ENCODE measurements around the gene PLEKHO2. TPM values are rescaled to one million over a fixed set of nuclear protein-coding genes. Genes with fewer than 3 reads are reported as not detected.

PLEKHO2 gene
- total and polyA plus RNA-seq, 2 of the 8 experiments (the other 6 are each of a cell fraction or from before 2014, with no cell fraction given), result 16.9 to 20.1 TPM

GRCh38 chr15:64858021-64858575 lies 16.4 kb downstream of the PLEKHO2 start (continued):
- TF ChIP-seq, protein P1, sequence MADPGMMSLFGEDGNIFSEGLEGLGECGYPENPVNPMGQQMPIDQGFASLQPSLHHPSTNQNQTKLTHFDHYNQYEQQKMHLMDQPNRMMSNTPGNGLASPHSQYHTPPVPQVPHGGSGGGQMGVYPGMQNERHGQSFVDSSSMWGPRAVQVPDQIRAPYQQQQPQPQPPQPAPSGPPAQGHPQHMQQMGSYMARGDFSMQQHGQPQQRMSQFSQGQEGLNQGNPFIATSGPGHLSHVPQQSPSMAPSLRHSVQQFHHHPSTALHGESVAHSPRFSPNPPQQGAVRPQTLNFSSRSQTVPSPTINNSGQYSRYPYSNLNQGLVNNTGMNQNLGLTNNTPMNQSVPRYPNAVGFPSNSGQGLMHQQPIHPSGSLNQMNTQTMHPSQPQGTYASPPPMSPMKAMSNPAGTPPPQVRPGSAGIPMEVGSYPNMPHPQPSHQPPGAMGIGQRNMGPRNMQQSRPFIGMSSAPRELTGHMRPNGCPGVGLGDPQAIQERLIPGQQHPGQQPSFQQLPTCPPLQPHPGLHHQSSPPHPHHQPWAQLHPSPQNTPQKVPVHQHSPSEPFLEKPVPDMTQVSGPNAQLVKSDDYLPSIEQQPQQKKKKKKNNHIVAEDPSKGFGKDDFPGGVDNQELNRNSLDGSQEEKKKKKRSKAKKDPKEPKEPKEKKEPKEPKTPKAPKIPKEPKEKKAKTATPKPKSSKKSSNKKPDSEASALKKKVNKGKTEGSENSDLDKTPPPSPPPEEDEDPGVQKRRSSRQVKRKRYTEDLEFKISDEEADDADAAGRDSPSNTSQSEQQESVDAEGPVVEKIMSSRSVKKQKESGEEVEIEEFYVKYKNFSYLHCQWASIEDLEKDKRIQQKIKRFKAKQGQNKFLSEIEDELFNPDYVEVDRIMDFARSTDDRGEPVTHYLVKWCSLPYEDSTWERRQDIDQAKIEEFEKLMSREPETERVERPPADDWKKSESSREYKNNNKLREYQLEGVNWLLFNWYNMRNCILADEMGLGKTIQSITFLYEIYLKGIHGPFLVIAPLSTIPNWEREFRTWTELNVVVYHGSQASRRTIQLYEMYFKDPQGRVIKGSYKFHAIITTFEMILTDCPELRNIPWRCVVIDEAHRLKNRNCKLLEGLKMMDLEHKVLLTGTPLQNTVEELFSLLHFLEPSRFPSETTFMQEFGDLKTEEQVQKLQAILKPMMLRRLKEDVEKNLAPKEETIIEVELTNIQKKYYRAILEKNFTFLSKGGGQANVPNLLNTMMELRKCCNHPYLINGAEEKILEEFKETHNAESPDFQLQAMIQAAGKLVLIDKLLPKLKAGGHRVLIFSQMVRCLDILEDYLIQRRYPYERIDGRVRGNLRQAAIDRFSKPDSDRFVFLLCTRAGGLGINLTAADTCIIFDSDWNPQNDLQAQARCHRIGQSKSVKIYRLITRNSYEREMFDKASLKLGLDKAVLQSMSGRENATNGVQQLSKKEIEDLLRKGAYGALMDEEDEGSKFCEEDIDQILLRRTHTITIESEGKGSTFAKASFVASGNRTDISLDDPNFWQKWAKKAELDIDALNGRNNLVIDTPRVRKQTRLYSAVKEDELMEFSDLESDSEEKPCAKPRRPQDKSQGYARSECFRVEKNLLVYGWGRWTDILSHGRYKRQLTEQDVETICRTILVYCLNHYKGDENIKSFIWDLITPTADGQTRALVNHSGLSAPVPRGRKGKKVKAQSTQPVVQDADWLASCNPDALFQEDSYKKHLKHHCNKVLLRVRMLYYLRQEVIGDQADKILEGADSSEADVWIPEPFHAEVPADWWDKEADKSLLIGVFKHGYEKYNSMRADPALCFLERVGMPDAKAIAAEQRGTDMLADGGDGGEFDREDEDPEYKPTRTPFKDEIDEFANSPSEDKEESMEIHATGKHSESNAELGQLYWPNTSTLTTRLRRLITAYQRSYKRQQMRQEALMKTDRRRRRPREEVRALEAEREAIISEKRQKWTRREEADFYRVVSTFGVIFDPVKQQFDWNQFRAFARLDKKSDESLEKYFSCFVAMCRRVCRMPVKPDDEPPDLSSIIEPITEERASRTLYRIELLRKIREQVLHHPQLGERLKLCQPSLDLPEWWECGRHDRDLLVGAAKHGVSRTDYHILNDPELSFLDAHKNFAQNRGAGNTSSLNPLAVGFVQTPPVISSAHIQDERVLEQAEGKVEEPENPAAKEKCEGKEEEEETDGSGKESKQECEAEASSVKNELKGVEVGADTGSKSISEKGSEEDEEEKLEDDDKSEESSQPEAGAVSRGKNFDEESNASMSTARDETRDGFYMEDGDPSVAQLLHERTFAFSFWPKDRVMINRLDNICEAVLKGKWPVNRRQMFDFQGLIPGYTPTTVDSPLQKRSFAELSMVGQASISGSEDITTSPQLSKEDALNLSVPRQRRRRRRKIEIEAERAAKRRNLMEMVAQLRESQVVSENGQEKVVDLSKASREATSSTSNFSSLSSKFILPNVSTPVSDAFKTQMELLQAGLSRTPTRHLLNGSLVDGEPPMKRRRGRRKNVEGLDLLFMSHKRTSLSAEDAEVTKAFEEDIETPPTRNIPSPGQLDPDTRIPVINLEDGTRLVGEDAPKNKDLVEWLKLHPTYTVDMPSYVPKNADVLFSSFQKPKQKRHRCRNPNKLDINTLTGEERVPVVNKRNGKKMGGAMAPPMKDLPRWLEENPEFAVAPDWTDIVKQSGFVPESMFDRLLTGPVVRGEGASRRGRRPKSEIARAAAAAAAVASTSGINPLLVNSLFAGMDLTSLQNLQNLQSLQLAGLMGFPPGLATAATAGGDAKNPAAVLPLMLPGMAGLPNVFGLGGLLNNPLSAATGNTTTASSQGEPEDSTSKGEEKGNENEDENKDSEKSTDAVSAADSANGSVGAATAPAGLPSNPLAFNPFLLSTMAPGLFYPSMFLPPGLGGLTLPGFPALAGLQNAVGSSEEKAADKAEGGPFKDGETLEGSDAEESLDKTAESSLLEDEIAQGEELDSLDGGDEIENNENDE (IDR thresholded peaks at IDR 0.05; ENCODE audit: insufficient replicate concordance, low read length), result no peak
- TF ChIP-seq GTF2F1 (IDR thresholded peaks at IDR 0.05; ENCODE audit: borderline replicate concordance, low read depth, low read length), result no peak
- no peak for TF ChIP-seq CEBPB (IDR thresholded peaks at IDR 0.05; ENCODE audit: low read depth, low read length)
- no peak for TF ChIP-seq RFX5 (IDR thresholded peaks at IDR 0.05; ENCODE audit: borderline replicate concordance, low read depth, low read length)

Data from H1 (cell line).